GM12891 (cell line): ENCODE measurements around the gene MAPK4.

Experiments used
- POLR2A ChIP-seq: IDR thresholded peaks from 2 replicates; pipeline ENCODE4 v1.6.1; 2011; ENCODE audit warnings: low read depth, low read length, control low read depth
- SPI1 ChIP-seq: IDR thresholded peaks from 2 replicates; pipeline ENCODE4 v1.6.1; 2011; ENCODE audit warnings: low read depth, low read length, control low read depth

- TF ChIP-seq SPI1 = no peak
- no peak for TF ChIP-seq POLR2A
Measured at GRCh38 chr18:50581517-50581916, 21.6 kb downstream of the MAPK4 start.
